ENCODE measurements around the gene DDX10. TPM values are rescaled to one million over a fixed set of nuclear protein-coding genes. Genes with fewer than 3 reads are reported as not detected.

Gene DDX10
- polyA plus RNA-seq, 1 of the 3 experiments (the other 2 are of a cell fraction) = 35.8 TPM

DNA sequence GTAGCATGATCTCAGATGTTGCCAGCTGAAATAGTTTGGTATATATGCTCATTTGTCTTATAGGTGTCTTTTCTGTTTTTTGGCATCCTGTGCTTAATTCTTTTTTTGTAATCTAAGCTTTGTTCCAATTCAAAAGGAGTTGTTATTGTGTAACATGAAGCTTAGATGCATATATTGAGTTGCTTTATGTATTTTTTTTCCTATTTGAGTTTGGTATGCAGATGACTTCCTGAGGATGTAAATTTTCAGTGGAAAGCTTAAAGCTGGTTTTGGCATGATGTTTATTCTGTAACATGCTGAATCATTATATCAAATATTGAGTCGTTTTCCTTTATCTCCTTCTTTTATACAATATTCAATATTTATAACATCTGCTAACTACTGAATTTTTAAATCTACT is 69.4 kb downstream of the DDX10 start:
- peaks cover 18% of the 10 kb centered on the region for H3K79me2 ChIP-seq (ENCODE audit: insufficient read depth)
- H3K27me3 ChIP-seq (ENCODE audit: insufficient read depth) = no peaks in the 10 kb centered on the region
- 82% methylated on average over 1 of the region's 1 CpG for WGBS (ENCODE audit: low lambda C conversion rate)
- POLR2A ChIA-PET = no interaction called here
- peaks cover 0 to 12% of the 10 kb centered on the region in 2 experiments for H3K36me3 ChIP-seq (replicated peaks in 1 of 2; ENCODE audit: control insufficient read depth in 1 of 2, insufficient read depth in 2 of 2, low read length in 1 of 2)
- H3K9me3 ChIP-seq = no peaks in the 10 kb centered on the region
- no peak overlapping the region for H2AFZ ChIP-seq (ENCODE audit: low read depth)
- H3K9me2 ChIP-seq = no peaks in the 10 kb centered on the region
- DNase-seq = no peak
- CTCF ChIA-PET = interaction anchor here (0.6 to 3.2 kb wide), 12 partner anchors 8 to 1075 kb away, joined by 3 to 15 read pairs (median 4); no protein-coding TSS in a partner anchor
- H3K4me1 ChIP-seq (ENCODE audit: control insufficient read depth in 1 of 2, insufficient read depth in 2 of 2, low read depth in 1 of 2, low read length in 1 of 2) = peaks cover 2 to 27% of the 10 kb centered on the region in 2 experiments; a peak in 3 of 4 replicates
- peaks cover 8% of the 10 kb centered on the region for H3F3A ChIP-seq (replicated peaks; ENCODE audit: insufficient read depth)
- H3K27ac ChIP-seq (ENCODE audit: low read depth in 2 of 2, low read length in 1 of 2) = peak overlapping the region in 1 of 2 experiments; percentile 13; a peak in 1 of 4 replicates
- H3K9ac ChIP-seq = no peak overlapping the region
- H3K4me3 ChIP-seq (ENCODE audit: low read depth in 2 of 2, low read length in 1 of 2) = no peak overlapping the region
- H3K4me2 ChIP-seq = no peak overlapping the region
- TF ChIP-seq, protein P1, sequence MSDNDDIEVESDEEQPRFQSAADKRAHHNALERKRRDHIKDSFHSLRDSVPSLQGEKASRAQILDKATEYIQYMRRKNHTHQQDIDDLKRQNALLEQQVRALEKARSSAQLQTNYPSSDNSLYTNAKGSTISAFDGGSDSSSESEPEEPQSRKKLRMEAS (IDR thresholded peaks at IDR 0.05; ENCODE audit: low read depth) = no peak
- TF ChIP-seq, protein P2, sequence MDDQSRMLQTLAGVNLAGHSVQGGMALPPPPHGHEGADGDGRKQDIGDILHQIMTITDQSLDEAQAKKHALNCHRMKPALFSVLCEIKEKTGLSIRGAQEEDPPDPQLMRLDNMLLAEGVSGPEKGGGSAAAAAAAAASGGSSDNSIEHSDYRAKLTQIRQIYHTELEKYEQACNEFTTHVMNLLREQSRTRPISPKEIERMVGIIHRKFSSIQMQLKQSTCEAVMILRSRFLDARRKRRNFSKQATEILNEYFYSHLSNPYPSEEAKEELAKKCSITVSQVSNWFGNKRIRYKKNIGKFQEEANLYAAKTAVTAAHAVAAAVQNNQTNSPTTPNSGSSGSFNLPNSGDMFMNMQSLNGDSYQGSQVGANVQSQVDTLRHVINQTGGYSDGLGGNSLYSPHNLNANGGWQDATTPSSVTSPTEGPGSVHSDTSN (IDR thresholded peaks at IDR 0.05) = no peak
- no peak for TF ChIP-seq NFIC (IDR thresholded peaks at IDR 0.05; ENCODE audit: borderline replicate concordance)
- no peaks in the 10 kb centered on the region for H4K20me1 ChIP-seq (ENCODE audit: insufficient read depth)

DNA sequence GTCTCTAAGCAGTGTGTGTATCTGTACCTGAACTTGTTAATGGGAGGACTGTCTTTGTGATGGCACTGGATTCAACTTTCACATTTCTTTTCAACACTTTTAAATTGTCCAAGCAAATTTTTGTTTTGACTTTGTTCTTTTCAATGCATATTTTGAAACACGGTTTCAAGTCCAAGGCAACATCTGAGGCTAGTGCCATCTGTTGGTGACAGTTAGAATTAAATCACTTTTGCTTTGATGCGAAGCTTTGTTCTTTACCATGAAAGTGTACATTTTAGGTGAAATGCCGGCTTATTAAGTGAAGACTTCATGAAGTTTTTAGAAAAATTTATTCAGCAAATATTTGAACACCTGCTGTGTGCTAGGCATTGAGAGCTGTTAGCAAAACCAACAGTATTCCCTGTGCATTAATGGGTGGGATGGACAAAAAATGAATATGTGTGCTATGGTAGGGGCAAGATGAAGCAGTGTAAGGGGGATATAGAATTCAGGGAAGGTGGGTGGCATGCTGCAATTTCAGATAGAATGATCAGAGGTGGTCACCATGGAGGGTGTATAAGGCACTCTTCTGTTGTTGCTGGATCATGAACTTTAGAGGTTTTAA is 70.2 kb downstream of the DDX10 start:
- Histone ChIP-seq H3K36me3 (replicated peaks in 1 of 2; ENCODE audit: control insufficient read depth in 1 of 2, insufficient read depth in 2 of 2, low read length in 1 of 2) (peaks cover 0 to 18% of the 10 kb centered on the region in 2 experiments), H2AFZ (ENCODE audit: low read depth) (no peak overlapping the region), H4K20me1 (ENCODE audit: insufficient read depth) (no peaks in the 10 kb centered on the region), H3F3A (replicated peaks; ENCODE audit: insufficient read depth) (peaks cover 6% of the 10 kb centered on the region), H3K9me2 (no peaks in the 10 kb centered on the region), H3K79me2 (ENCODE audit: insufficient read depth) (peaks cover 23% of the 10 kb centered on the region), H3K4me2 (no peak overlapping the region), H3K27ac (ENCODE audit: low read depth in 2 of 2, low read length in 1 of 2) (no peak overlapping the region), H3K27me3 (ENCODE audit: insufficient read depth) (no peaks in the 10 kb centered on the region), H3K9ac (no peak overlapping the region), H3K4me1 (ENCODE audit: control insufficient read depth in 1 of 2, insufficient read depth in 2 of 2, low read depth in 1 of 2, low read length in 1 of 2) (peaks cover 2 to 25% of the 10 kb centered on the region in 2 experiments; a peak in 3 of 4 replicates), H3K9me3 (no peaks in the 10 kb centered on the region), H3K4me3 (ENCODE audit: low read depth in 2 of 2, low read length in 1 of 2) (no peak overlapping the region; a peak in 1 of 4 replicates)
- TF ChIP-seq YY1 (IDR thresholded peaks at IDR 0.05; ENCODE audit: low read depth) (no peak), ELF1 (IDR thresholded peaks at IDR 0.05) (no peak), SIN3A (IDR thresholded peaks at IDR 0.05; ENCODE audit: borderline replicate concordance, low read depth, low read length) (no peak), RXRA (IDR thresholded peaks at IDR 0.05; ENCODE audit: borderline replicate concordance, low read depth) (no peak), RAD21 (IDR thresholded peaks at IDR 0.05; ENCODE audit: low read length) (peak; percentile 34; the same call in 1 of the 2 replicates), NRF1 (IDR thresholded peaks at IDR 0.05; ENCODE audit: low read depth, low read length) (no peak), RCOR1 (IDR thresholded peaks at IDR 0.05; ENCODE audit: low read length) (no peak), CTCF (IDR thresholded peaks at IDR 0.05) (peak; percentile 61), CHD2 (IDR thresholded peaks at IDR 0.05; ENCODE audit: low read length, partially characterized antibody) (no peak), TAF1 (IDR thresholded peaks at IDR 0.05; ENCODE audit: borderline replicate concordance, low read depth, low read length) (no peak), FOXM1 (IDR thresholded peaks at IDR 0.05; ENCODE audit: low read depth) (no peak), USF1 (IDR thresholded peaks at IDR 0.05; ENCODE audit: borderline replicate concordance, low read depth) (no peak)
- TF ChIP-seq, protein P3, sequence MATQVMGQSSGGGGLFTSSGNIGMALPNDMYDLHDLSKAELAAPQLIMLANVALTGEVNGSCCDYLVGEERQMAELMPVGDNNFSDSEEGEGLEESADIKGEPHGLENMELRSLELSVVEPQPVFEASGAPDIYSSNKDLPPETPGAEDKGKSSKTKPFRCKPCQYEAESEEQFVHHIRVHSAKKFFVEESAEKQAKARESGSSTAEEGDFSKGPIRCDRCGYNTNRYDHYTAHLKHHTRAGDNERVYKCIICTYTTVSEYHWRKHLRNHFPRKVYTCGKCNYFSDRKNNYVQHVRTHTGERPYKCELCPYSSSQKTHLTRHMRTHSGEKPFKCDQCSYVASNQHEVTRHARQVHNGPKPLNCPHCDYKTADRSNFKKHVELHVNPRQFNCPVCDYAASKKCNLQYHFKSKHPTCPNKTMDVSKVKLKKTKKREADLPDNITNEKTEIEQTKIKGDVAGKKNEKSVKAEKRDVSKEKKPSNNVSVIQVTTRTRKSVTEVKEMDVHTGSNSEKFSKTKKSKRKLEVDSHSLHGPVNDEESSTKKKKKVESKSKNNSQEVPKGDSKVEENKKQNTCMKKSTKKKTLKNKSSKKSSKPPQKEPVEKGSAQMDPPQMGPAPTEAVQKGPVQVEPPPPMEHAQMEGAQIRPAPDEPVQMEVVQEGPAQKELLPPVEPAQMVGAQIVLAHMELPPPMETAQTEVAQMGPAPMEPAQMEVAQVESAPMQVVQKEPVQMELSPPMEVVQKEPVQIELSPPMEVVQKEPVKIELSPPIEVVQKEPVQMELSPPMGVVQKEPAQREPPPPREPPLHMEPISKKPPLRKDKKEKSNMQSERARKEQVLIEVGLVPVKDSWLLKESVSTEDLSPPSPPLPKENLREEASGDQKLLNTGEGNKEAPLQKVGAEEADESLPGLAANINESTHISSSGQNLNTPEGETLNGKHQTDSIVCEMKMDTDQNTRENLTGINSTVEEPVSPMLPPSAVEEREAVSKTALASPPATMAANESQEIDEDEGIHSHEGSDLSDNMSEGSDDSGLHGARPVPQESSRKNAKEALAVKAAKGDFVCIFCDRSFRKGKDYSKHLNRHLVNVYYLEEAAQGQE (IDR thresholded peaks at IDR 0.05; ENCODE audit: low read depth, low read length) = no peak
- TF ChIP-seq, protein P1 (IDR thresholded peaks at IDR 0.05; ENCODE audit: low read depth) = no peak
- CTCF ChIA-PET = interaction anchor here (0.7 to 3.2 kb wide), 14 partner anchors 9 to 762 kb away, joined by 3 to 15 read pairs (median 4); no protein-coding TSS in a partner anchor
- 85% methylated on average over 3 of the region's 3 CpGs for WGBS (ENCODE audit: low lambda C conversion rate)
- peak; percentile 1 for DNase-seq
- POLR2A ChIA-PET = no interaction called here

Measured in SK-N-SH (cell line).